Peyer's patch (tissue), 4 donors: Measurements from ENCODE around the gene RAPGEF2. TPM values are rescaled to one million over a fixed set of nuclear protein-coding genes. Genes with fewer than 3 reads are reported as not detected.

Source experiments
- DNase-seq, 3 donors: peaks; one replicate each; pipeline ENCODE4 v3.0.0-alpha.2; 2017 to 2019
- H3K27ac ChIP-seq, 4 donors: fragments of 200-600 bp; sonication (generic); one replicate each; pipeline ENCODE4 v1.5.1; 2016 to 2019
- H3K27me3 ChIP-seq, 2 donors: fragments of 200-600 bp; sonication (generic); one replicate each; pipeline ENCODE4 v1.5.1; 2019
- H3K36me3 ChIP-seq, 3 donors: fragments of 200-600 bp; sonication (generic); one replicate each; pipeline ENCODE4 v1.5.1; 2016 to 2019
- H3K4me1 ChIP-seq, 4 donors: fragments of 200-600 bp; sonication (generic); one replicate each; pipeline ENCODE4 v1.5.1; 2016 to 2019
- H3K4me3 ChIP-seq, 4 donors: fragments of 200-600 bp; sonication (generic); 1 replicate in 3 of 4; 2 replicates in 1 of 4; pipeline ENCODE4 v1.5.1; 2016 to 2019; ENCODE audit warnings: mild to moderate bottlenecking in 1 of 4
- H3K9me3 ChIP-seq, 4 donors: fragments of 200-600 bp; sonication (generic); one replicate each; pipeline ENCODE4 v1.5.1; 2016 to 2019; ENCODE audit warnings: mild to moderate bottlenecking in 1 of 4
- POLR2A ChIP-seq, 2 donors: fragments of 450-650 bp; IDR thresholded peaks; one replicate each; pipeline ENCODE4 v1.5.1; 2017; ENCODE audit warnings: antibody characterized with exemption in 2 of 2, mild to moderate bottlenecking in 2 of 2, moderate library complexity in 2 of 2
- total RNA-seq, 4 donors: library from RNA; depleted of rRNA; stranded (reverse); fragments of >200 nt; gene quantifications; one replicate each; pipeline ENCODE4 v1.1.0, GENCODE V29; 2016
- TF ChIP-seq, protein P1 (sequence below), 6 experiments: fragments of 450-650 bp in 4 of 6; fragments of 200-600 bp in 2 of 6; sonication (generic) in 1 of 6; IDR thresholded peaks; one replicate each; pipeline ENCODE4 v1.5.1; 2017 to 2019; ENCODE audit warnings: antibody characterized with exemption in 6 of 6, mild to moderate bottlenecking in 3 of 6, moderate library complexity in 1 of 6

Gene RAPGEF2
- total RNA-seq, 4 donors from 2014 or later = 30.1 to 81.7 (median 41.4) TPM

DNA sequence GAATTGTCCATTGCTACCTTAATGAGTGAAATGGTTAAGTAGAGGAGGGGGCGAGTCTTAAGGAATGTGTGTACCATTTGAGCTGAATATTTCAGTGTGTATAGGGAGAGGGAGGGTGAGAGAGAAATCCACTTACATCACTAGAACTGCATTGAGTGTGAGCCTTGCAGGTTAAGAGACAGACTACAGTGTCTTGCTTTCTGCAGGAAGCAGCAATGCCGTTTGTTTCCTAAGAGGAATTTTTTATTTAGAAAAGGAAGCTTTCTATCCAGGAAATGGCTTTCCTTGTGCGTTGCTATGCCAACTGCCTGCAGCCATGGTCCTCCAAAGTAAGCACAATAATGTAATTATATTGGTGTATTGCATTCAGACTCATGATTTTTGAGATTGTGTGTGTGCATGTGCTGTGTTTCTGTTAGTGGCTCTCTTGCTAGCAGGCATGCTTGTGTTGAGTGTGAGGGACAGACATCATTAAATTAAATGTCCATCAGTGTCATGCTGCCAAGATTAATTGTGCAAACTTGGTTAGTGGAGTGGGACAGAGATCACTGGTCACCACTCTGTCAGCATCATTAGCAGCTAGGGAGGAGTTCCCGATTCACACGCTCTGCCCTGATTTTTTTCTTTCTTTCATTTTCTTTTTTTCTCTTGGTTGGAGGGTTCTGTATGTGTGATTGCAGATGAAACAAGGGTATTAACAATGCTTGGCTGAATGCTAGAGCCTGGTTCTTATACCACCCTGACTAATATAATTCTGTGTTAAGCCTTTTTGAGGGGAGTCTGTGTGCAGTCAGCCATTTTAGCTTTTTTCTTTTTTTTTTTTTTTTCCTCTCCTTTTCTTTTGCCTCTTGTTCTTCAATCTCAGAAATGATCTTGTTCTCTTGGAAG is 164.3 kb downstream of the RAPGEF2 start:
- Histone ChIP-seq H3K4me1 (peaks cover 0 to 8% (median 0%) of the 10 kb centered on the region in 4 donors), H3K36me3 (no peaks in the 10 kb centered on the region), H3K27me3 (no peaks in the 10 kb centered on the region), H3K27ac (no peak overlapping the region), H3K9me3 (no peaks in the 10 kb centered on the region), H3K4me3 (peak overlapping the region in 1 of 4 donors; percentile 15)
- no peak for DNase-seq
- no peak for TF ChIP-seq POLR2A (IDR thresholded peaks at IDR 0.05)
- TF ChIP-seq, protein P1, sequence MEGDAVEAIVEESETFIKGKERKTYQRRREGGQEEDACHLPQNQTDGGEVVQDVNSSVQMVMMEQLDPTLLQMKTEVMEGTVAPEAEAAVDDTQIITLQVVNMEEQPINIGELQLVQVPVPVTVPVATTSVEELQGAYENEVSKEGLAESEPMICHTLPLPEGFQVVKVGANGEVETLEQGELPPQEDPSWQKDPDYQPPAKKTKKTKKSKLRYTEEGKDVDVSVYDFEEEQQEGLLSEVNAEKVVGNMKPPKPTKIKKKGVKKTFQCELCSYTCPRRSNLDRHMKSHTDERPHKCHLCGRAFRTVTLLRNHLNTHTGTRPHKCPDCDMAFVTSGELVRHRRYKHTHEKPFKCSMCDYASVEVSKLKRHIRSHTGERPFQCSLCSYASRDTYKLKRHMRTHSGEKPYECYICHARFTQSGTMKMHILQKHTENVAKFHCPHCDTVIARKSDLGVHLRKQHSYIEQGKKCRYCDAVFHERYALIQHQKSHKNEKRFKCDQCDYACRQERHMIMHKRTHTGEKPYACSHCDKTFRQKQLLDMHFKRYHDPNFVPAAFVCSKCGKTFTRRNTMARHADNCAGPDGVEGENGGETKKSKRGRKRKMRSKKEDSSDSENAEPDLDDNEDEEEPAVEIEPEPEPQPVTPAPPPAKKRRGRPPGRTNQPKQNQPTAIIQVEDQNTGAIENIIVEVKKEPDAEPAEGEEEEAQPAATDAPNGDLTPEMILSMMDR (IDR thresholded peaks at IDR 0.05) = no peak

DNA sequence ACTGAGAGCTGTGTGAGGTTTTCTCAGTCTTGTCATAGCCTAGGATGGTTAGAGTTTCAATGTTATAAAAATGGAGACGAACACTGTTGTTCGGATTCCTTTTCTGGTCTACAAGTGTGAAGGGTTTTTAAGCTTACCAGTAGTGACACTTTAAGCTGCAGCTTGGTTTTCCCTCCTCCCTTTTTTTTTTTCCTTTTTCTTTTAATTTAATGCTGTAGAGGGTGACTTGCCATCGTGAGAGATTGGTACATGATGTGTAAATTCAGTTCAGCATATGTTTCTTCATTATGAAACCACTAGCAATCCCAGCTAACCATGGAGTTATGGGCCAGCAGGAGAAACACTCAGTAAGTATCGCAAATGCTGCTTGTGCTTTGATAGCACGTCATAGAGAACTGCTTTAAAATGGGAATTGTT is 165.0 kb downstream of the RAPGEF2 start:
- no peak for TF ChIP-seq POLR2A (IDR thresholded peaks at IDR 0.05)
- TF ChIP-seq, protein P1 (IDR thresholded peaks at IDR 0.05) = no peak
- H3K27me3 ChIP-seq = no peaks in the 10 kb centered on the region
- H3K9me3 ChIP-seq = no peaks in the 10 kb centered on the region
- H3K36me3 ChIP-seq = no peaks in the 10 kb centered on the region
- peak overlapping the region in 1 of 4 donors; percentile 15 for H3K4me3 ChIP-seq
- H3K4me1 ChIP-seq = peaks cover 0 to 15% (median 0%) of the 10 kb centered on the region in 4 donors
- H3K27ac ChIP-seq = no peak overlapping the region
- no peak for DNase-seq

DNA sequence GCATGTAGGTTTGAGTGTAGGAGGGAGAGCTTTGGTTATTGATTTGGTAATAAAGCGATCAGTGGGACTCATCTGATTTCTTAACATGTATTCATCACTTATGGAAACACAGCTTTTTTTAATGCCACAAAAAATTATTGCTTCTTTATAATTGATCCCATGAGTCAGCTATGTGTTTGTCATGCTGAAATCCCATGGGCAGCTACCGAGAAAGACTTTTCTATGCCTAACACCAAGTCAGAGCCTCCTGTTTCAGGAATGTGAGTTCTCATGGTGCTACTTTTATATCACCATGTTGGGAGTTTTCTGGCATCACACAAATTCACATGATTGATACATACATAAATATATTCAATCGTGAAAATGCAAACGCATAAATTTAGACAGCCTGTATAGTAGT is 165.7 kb downstream of the RAPGEF2 start:
- no peak for TF ChIP-seq POLR2A (IDR thresholded peaks at IDR 0.05)
- TF ChIP-seq, protein P1 (IDR thresholded peaks at IDR 0.05) = no peak
- H3K36me3 ChIP-seq = no peaks in the 10 kb centered on the region
- H3K27ac ChIP-seq = no peak overlapping the region

DNA sequence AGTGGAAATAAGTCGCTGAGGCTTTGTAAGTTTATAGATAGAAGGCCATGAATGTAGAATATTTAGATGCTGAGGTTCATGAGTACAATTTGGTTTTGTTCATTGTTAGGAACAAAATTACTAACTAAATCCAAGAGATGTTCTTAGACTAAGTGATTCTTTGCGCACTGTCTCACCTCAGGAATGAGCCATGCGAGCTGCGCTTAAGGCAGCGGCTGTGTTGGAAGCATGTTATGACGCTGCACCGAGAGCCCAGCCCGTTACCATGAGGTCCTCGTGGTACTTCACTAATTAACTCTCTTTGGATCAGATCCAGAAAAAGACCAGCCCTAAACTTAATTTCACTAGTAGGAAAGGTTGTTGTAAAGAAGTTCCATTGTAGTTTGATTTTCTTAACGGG is 166.2 kb downstream of the RAPGEF2 start:
- H3K27me3 ChIP-seq = no peaks in the 10 kb centered on the region
- H3K9me3 ChIP-seq = no peaks in the 10 kb centered on the region
- H3K4me1 ChIP-seq = peaks cover 0 to 26% (median 0%) of the 10 kb centered on the region in 4 donors
- H3K36me3 ChIP-seq = no peaks in the 10 kb centered on the region
- TF ChIP-seq, protein P1 (IDR thresholded peaks at IDR 0.05) = no peak
- no peak for TF ChIP-seq POLR2A (IDR thresholded peaks at IDR 0.05)
- no peak for DNase-seq
- H3K27ac ChIP-seq = no peak overlapping the region
- H3K4me3 ChIP-seq = no peak overlapping the region

More for the DNA sequence above, 165.7 kb downstream of the RAPGEF2 start:
- H3K27me3 ChIP-seq = no peaks in the 10 kb centered on the region
- H3K4me1 ChIP-seq = peaks cover 0 to 22% (median 0%) of the 10 kb centered on the region in 4 donors
- no peak for DNase-seq
- H3K9me3 ChIP-seq = no peaks in the 10 kb centered on the region
- H3K4me3 ChIP-seq = no peak overlapping the region

DNA sequence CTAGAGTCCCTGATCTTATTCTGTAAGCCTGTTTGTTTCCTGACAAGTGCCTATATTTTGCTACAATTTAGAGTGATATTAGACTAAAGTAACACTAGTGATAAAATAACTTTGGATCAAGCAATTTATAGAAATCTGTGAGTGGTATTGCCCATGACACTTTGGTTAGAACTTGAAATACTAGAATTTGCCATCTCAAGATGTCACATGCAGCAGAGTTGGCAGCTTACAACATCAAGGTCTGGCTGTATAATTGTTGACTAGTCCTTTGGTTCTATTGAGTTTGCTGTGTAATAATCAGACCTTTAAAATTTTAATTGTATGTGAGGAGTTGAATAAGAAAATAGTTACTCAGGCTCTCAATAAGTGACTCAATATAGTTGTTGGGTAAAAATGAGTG is 167.1 kb downstream of the RAPGEF2 start:
- Histone ChIP-seq H3K4me1 (peaks cover 0 to 26% (median 0%) of the 10 kb centered on the region in 4 donors), H3K4me3 (no peak overlapping the region), H3K9me3 (no peaks in the 10 kb centered on the region), H3K27me3 (no peaks in the 10 kb centered on the region), H3K27ac (no peak overlapping the region), H3K36me3 (no peaks in the 10 kb centered on the region)
- DNase-seq = no peak
- TF ChIP-seq, protein P1 (IDR thresholded peaks at IDR 0.05) = no peak
- TF ChIP-seq POLR2A (IDR thresholded peaks at IDR 0.05) = no peak
